ENCODE results near the gene SPN.
"Not testable (repeated sequence)": the region's sequence is repeated elsewhere in the genome, so short reads cannot be mapped to it uniquely, and the experiment has no call there.

Gene SPN

DNA sequence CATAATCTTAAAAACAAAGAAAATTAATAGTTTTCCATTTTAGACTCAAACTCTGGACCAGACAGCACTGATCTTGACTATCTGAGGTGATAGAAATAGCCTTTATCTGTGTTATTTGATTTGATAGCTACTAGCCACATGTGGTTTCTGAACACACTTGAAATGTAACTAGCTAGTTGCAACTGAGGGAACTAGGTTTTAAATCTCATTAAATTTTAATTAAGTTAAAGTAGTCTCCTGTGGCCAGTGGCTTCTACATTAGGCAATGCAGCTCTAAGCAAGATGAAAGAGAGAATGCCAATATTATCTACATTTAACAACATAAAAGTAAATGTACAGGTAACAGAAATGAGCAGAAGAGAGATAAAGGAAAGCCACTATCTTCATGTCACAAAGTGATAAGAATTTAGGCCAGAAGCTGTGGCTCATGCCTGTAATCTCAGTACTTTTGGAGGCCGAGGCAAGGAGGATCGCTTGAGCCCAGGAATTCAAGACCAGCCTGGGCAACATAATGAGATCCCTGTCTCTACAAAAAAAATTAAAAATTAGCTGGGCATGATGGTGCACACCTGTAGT is 11.2 kb upstream of the SPN start:
- H3K4me3 ChIP-seq: no peak overlapping the region

GRCh38 chr16:29653471-29653870 is 9.6 kb upstream of the SPN start:
- TF ChIP-seq, protein P1, sequence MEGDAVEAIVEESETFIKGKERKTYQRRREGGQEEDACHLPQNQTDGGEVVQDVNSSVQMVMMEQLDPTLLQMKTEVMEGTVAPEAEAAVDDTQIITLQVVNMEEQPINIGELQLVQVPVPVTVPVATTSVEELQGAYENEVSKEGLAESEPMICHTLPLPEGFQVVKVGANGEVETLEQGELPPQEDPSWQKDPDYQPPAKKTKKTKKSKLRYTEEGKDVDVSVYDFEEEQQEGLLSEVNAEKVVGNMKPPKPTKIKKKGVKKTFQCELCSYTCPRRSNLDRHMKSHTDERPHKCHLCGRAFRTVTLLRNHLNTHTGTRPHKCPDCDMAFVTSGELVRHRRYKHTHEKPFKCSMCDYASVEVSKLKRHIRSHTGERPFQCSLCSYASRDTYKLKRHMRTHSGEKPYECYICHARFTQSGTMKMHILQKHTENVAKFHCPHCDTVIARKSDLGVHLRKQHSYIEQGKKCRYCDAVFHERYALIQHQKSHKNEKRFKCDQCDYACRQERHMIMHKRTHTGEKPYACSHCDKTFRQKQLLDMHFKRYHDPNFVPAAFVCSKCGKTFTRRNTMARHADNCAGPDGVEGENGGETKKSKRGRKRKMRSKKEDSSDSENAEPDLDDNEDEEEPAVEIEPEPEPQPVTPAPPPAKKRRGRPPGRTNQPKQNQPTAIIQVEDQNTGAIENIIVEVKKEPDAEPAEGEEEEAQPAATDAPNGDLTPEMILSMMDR (IDR thresholded peaks at IDR 0.05): no peak
- intact Hi-C loops (cut with DNase I; ENCODE audit: low total_unique reads): no loop called here
- DNase-seq: no peak
- no peaks in the 10 kb centered on the region for H3K9me3 ChIP-seq
- no peak overlapping the region for H3K27ac ChIP-seq
- no peaks in the 10 kb centered on the region for H3K4me1 ChIP-seq
- no peak overlapping the region for H3K4me3 ChIP-seq
- no peaks in the 10 kb centered on the region for H3K36me3 ChIP-seq
- H3K27me3 ChIP-seq: peaks cover 0 to 2% of the 10 kb centered on the region in 2 donors

More for the DNA sequence above, 11.2 kb upstream of the SPN start:
- DNase-seq: no peak
- intact Hi-C loops (cut with DNase I; ENCODE audit: low total_unique reads): no loop called here
- Histone ChIP-seq H3K9me3 (no peaks in the 10 kb centered on the region), H3K36me3 (no peaks in the 10 kb centered on the region), H3K4me1 (no peaks in the 10 kb centered on the region), H3K27me3 (peaks cover 0 to 2% of the 10 kb centered on the region in 2 donors), H3K27ac (no peak overlapping the region)
- TF ChIP-seq, protein P1 (IDR thresholded peaks at IDR 0.05): no peak

DNA sequence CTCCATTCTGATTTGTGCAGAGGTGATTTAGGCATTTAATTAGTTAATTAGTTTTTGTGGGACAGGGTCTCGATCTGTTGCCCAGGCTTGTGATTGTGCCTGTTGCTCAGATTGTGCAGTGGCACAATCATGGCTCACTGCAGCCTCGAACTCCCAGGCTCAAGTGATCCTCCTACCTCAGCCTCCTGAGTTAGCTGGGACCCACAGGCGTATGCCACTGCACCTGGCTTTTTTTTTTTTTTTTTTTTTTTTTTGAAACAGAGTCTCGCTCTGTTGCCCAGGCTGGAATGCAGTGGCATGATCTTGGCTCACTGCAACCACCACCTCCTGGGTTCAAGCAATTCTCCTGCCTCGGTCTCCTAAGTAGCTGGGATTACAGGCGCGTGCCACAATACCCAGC is 9.2 kb upstream of the SPN start:
- H3K27me3 ChIP-seq; H3K4me3 ChIP-seq; intact Hi-C loops (cut with DNase I; ENCODE audit: low total_unique reads); H3K9me3 ChIP-seq; H3K27ac ChIP-seq; DNase-seq; H3K4me1 ChIP-seq; H3K36me3 ChIP-seq: not testable (repeated sequence)

DNA sequence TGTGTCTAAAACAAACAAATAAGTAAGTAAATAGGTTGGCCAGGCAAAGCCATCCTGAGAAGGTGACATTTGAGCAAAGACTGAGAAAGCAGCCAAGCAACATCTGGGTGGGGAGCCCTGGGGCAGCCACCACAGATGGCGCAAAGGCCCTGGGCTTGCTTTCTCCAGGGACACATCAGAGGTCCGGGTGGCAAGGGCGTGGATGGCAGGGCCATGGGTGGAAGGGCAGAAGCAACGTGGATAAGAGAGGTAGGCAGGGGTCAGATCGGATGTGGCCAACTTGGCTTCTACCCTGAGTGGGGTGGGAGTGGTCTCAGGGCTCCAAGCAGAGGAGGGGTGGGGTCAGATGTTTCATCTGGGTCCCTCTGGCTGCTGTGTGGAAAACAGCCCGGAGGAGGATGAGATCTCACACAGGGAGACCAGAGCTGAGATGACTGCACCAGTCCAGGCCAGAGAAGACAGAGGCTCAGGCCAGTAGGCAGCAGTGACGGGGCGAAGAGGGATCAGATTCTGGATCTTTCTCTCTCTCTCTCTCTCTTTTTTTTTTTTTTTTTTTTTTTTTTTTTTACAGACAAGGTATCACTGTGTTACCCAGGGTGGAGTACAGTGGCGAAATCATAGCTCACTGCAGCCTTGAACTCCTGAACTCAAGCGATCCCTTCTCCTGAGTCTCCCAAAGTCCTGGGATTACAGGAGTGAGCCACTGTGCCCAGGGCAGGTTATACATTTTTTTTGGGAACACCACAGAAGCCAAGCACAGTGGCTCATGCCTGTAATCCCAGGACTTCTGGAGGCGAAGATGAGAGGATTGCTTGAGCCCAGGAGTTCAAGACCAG is 6.1 kb upstream of the SPN start:
- no peaks in the 10 kb centered on the region for H3K27me3 ChIP-seq
- intact Hi-C loops (cut with DNase I; ENCODE audit: low total_unique reads): no loop called here
- no peaks in the 10 kb centered on the region for H3K9me3 ChIP-seq
- no peaks in the 10 kb centered on the region for H3K36me3 ChIP-seq
- no peak overlapping the region for H3K4me3 ChIP-seq
- no peaks in the 10 kb centered on the region for H3K4me1 ChIP-seq
- TF ChIP-seq, protein P1 (IDR thresholded peaks at IDR 0.05): no peak
- DNase-seq: no peak
- H3K27ac ChIP-seq: no peak overlapping the region

DNA sequence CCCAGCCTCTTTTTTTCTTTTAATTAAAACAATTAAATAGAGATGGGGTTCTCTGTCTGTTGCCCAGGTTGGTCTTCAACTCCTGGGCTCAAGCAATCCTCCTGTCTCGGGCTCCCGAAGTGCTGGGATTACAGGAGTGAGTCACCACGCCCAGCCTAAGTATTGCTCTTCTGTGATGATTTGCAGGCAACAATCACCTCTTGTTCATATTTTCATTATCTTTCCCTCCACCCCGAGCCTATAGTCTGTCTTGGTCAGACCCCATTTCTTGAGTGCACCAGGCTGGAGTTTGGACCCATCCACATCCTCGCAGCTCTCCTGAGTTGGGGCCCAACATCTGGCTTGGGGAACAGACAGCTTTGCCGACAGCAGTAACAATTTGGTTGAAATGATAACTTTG is 4.3 kb upstream of the SPN start:
- H3K27me3 ChIP-seq: peaks cover 0 to 12% of the 10 kb centered on the region in 2 donors
- intact Hi-C loops (cut with DNase I; ENCODE audit: low total_unique reads): no loop called here
- H3K27ac ChIP-seq: no peak overlapping the region
- TF ChIP-seq, protein P1 (IDR thresholded peaks at IDR 0.05): no peak
- no peaks in the 10 kb centered on the region for H3K4me1 ChIP-seq
- no peaks in the 10 kb centered on the region for H3K36me3 ChIP-seq
- no peak for DNase-seq
- H3K4me3 ChIP-seq: no peak overlapping the region
- no peaks in the 10 kb centered on the region for H3K9me3 ChIP-seq

- peaks cover 0 to 42% of the 10 kb centered on the region in 2 donors for H3K27me3 ChIP-seq
- intact Hi-C loops (cut with DNase I; ENCODE audit: low total_unique reads): no loop called here
- peaks cover 0 to 7% (median 3%) of the 10 kb centered on the region in 4 donors for H3K4me1 ChIP-seq
- TF ChIP-seq, protein P1 (IDR thresholded peaks at IDR 0.05): no peak
- H3K9me3 ChIP-seq: no peaks in the 10 kb centered on the region
- DNase-seq: no peak
- H3K27ac ChIP-seq: no peak overlapping the region
- no peaks in the 10 kb centered on the region for H3K36me3 ChIP-seq
- no peak overlapping the region for H3K4me3 ChIP-seq
Measured at GRCh38 chr16:29662000-29662728, 883 bp upstream of the SPN start.
